DOHH2 (cell line): ENCODE measurements around the gene KCNJ15.

Source experiments
- CTCF ChIP-seq: fragments of 200-600 bp; sonication (generic); IDR thresholded peaks from one replicate; pipeline ENCODE4 v1.5.1; 2014; ENCODE audit warnings: antibody characterized with exemption, mild to moderate bottlenecking, low read depth, low read length; ENCODE audit not compliant: poor library complexity, severe bottlenecking
- EZH2phosphoT487 ChIP-seq: fragments of 200-600 bp; sonication (generic); IDR thresholded peaks from 2 replicates; pipeline ENCODE4 v1.6.1; 2017; ENCODE audit warnings: borderline replicate concordance, mild to moderate bottlenecking, antibody characterized with exemption, low read length, moderate library complexity, mixed read lengths

GRCh38 chr21:38228537-38228936 is 28.3 kb upstream of the KCNJ15 start:
- TF ChIP-seq CTCF (no peak), EZH2phosphoT487 (no peak)
